RCC 7860 (cell line): ENCODE results near the gene TMEM92.
"Not testable (repeated sequence)": the region's sequence is repeated elsewhere in the genome, so short reads cannot be mapped to it uniquely, and the experiment has no call there.

Experiments used
- DNase-seq: peaks from one replicate; pipeline ENCODE4 v3.0.0-alpha.2; 2015; ENCODE audit warnings: low spot score
- FAIRE-seq: peaks from 2 replicates; lab custom pipeline; 2012; peaks lifted over from hg19 to GRCh38; lab: Jason Lieb, UNC

TMEM92 gene

GRCh38 chr17:50261051-50261915 lies 13.0 kb upstream of the TMEM92 start:
- FAIRE-seq (no peak), DNase-seq (no peak)

- FAIRE-seq = no peak
- DNase-seq = no peak
These were observed 12.1 kb upstream of the TMEM92 start for GRCh38 chr17:50262001-50262794.

DNA sequence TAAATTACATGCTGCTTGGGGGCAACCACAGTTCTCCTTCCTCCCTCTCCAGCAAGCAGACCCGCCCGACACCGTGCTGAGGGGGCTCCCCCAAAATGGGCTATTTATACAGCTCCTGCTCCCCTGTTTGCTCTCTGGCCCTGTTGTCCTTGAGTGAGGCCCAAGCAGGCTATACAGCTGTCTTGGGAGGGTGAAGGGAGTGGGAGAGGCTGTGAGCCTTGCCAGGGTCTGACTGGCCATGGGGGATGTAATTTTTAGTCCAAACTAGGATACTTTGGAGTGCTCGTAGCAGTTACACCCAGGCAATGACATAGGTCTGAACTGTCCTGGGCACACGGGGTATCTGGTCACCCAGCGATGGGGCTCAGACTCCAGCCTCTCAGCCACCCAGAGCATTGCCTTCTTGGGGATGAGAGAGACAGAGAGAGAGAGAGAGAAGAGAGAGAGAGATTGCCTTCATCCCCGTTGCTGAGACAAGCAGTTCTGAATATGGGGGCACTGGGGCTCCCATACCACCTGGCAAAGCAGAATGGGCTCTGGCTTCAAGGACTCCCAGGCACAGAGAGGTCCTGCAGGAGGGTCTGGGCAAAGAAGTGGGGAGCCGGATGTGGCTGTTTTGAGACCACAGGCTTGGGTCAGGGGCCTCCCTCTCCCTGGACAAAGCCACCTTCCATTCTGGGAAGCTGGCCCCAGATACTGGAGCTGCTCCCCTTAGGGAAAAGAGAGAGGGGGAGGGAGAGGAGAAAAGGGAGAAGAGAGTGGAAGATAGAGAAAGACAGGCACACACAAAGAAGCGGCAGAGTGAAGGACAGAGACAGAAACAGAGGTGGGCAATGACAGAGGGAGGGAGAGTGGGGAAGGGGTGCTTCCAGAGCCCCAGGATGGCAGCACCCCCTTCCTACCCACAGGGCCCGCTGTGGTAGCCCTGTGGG lies 10.7 kb upstream of the TMEM92 start:
- no peak for DNase-seq
- no peak for FAIRE-seq

DNA sequence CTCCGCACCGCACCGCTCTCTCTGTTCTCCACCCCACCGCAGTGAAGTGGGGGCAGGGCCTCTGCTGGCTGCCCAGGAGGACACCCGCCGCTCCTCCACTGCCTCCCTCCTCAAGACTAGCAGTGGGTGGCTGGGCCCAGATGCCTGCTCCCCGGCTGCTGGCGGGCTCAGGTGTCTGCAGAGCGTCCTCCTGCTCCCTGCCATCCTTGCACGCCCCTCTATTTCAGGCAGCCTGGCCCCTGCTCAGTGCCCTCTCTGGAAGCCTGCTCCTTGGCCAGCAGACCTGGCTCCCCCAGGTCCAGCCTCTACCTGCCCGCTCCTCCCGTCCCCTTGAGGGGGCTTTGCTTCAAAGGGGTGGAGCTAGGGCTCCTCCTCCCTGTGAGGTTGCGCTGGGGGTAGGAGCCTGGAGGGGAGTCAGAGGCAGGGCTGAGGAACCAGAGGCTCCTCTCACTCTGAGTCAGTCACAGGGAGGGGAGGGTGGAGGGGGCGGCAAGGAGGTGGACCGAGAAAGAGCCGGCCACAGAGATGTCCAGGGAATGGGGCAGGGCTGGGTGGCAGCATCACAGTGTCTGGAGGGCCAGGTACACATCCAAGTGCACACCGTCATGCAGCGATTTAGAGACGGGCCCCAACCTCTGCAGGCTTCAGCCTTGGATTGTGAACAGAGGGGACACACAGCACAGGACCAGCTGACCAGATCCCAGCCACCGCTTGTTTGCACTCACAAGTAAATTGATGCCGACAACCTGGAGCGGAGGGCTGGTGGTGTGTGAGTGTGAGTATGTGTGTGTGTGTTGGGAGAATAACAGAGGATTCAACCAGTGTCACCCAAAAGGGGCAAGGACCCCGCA lies 9.8 kb upstream of the TMEM92 start:
- FAIRE-seq = no peak
- DNase-seq = no peak

- no peak for DNase-seq
- no peak for FAIRE-seq
These were observed 9.1 kb upstream of the TMEM92 start for GRCh38 chr17:50265212-50265611.

DNA sequence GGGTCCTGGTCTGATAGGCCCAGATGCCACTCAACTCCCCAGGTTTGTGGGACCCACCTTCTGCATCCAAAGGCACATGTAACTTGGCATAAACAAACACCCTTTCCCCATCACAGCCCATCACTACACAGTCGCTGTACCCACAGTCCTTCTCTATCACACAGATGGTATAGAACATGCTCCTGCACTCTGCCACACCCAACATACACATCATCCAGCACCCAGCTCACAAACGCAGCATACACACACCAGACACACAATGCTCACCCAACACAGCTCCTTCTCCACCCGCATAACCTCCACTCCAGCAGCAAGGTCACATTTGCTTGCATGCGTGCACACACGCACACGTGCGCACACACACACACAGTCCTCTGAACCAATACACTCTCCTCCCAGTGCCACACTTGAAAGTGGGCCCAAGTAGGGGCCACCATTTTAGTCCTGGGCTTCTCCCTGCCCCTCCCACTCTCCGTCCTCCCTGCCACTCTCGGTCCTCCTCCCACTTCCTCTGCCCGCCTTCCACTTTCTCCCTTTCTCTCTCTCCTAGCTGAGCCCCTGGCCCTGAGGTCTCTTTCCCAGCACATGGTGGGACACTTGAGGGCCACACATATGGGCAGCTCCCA lies 8.5 kb upstream of the TMEM92 start:
- FAIRE-seq (no peak), DNase-seq (no peak)

- FAIRE-seq (no peak), DNase-seq (peak; percentile 59)
These were observed 7.7 kb upstream of the TMEM92 start for GRCh38 chr17:50266384-50267073.

DNA sequence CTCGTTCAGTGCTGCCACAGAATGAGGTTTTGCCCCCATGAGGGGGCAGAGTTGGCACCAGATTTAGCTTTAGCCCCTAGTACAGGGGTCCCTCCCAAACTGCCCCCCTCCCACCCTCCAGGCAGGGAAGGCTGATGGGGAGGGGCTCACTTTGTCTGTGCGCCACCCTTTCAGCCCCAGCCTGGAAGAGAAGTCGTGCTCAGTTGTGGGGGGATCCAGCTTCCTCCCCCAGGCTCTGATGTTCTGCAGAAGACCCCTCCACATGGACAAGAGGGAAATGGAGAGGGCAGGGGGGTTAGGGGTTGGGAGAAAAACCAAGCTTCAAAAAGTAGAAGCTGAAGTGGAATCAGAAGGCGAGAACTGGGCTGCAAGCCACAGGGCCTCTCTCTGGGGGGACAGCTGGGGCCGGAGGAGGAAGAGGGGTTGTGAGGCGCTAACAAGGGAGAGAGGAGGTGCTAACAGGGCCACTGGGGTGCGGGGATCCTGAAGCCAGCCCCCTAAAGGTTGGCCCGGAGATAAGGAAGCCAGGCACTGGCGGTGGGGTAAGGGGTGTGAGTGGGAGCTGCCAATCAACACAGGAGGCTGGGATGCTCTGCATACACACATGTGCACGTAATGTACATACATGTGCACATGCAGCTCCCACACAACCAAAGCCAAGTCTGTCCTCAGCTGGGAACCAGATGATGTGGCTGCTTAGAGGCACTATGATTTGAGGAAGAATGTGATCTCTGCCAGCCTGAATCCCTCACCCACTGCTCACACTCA lies 7.0 kb upstream of the TMEM92 start:
- no peak for DNase-seq
- no peak for FAIRE-seq

GRCh38 chr17:50268026-50268425 lies 6.2 kb upstream of the TMEM92 start:
- FAIRE-seq (no peak), DNase-seq (no peak)

DNA sequence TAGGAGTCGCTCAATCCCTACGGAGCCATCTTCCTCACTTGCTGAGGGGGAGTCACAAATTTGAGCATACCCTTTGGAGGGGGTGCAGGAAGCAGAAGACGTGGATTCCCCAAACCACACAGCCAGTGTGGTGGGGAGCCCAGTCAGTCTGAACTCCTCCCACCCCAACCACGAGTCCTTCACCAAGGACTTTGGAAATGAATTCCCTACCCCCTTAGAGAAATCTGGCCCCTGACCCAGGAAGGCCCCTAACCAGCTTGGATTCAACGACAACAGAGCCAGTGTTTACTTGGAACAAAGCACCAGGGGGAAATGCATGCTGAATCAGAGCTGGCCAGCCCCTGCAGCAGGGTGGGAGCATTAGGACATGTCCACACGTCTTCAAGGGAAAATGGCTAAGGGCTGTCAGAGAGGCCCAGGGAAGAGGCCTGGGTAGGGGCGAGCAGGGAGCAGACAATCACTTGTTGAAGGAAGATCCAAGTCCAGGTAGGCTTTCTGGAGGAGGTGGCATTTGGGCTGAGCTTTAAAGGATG lies 5.5 kb upstream of the TMEM92 start:
- no peak for FAIRE-seq
- DNase-seq = no peak

DNA sequence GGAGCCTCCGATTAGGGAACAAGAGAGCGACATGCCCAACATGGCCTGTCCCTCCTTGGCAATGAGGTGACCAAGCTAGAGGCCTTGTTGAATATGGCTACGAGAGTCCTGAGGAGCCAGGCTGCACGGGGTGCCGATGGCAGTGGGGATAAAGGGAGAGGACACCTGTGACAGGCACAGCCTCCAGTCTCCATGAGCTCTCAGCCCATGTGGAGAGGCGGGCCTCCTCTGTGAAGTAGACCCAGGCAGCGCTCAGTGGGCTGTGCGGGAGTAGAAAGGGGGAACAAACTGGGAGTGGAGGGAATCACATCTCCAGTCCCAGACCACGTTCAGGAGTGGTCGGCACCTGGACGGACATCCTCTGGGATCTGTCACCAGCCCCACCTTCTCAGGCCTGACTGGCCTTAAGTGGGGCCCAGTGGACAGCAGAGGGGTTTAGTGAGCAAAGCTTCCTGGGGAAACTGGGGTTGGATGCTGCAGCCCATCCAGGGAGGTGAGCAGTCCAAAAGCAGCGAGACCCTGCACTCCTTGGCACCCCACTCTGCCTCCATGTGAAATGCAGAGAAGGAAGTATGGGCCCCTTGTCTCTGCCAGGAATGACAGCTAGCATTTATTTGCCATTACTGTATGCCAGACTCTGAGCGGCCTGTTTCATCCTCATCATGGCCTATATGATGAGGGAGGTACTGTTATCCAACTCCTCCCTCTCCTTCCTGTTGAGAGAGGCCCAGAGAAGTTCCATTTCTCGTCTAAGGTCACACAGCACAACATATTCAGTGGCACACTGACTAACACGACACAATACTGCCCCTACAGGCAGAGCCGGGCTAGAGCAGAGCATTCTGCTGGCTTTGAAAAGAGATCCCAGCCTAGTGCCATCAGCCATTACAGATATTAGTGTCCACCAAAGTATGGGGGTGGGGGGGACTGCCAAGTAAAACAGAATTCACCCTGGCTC lies 4.5 kb upstream of the TMEM92 start:
- DNase-seq (peak; percentile 61), FAIRE-seq (peak; percentile 68)

DNA sequence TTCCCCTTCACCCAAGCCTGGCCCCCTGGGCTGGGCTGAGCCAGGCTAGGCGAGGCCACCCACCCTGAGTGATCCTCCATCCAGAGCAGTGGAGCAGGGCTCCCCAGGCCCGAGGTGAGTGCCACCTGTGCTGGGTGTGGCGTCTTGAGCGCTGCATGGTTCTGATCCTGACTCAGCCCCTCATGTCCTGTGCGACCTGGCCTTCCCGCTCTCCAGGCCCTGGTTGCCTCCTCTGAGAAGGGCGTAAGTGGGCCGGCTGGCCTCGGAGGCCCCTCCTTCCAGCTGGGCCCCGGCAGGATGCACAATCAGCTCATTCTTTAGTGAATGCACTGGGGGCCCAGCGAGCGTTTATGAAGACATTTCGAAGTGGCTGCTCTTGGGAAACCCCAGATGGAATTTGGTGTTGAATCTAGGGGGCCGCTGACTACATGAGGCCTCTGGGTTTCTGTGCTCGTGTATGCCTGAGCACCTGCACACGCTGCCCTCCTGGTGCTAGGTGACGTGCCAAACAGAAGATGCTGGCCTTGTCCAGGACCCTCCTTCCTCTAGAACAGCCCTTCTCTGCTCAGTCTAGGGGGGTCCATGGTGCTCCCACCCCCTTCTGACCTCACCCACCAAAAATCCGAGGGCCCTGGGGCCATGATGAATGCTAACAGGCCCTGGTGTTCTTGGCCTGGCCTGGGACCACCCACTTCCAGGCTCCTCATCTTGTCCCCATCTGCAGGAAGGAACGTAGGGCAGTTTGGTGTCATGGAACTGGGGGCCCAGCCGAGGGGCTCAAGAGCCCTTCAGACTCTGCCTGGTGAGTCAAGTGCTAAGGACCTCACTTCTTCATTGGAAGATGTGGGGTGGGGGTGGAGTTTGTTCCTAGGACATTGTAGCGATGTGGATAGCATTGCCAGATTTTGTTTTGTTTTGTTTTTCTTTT lies 3.6 kb upstream of the TMEM92 start:
- FAIRE-seq (no peak), DNase-seq (no peak)

GRCh38 chr17:50271363-50271750 lies 2.9 kb upstream of the TMEM92 start:
- not testable (repeated sequence) for FAIRE-seq, DNase-seq

- FAIRE-seq = no peak
- DNase-seq = no peak
These were observed 2.0 kb upstream of the TMEM92 start for GRCh38 chr17:50272246-50272645.

DNA sequence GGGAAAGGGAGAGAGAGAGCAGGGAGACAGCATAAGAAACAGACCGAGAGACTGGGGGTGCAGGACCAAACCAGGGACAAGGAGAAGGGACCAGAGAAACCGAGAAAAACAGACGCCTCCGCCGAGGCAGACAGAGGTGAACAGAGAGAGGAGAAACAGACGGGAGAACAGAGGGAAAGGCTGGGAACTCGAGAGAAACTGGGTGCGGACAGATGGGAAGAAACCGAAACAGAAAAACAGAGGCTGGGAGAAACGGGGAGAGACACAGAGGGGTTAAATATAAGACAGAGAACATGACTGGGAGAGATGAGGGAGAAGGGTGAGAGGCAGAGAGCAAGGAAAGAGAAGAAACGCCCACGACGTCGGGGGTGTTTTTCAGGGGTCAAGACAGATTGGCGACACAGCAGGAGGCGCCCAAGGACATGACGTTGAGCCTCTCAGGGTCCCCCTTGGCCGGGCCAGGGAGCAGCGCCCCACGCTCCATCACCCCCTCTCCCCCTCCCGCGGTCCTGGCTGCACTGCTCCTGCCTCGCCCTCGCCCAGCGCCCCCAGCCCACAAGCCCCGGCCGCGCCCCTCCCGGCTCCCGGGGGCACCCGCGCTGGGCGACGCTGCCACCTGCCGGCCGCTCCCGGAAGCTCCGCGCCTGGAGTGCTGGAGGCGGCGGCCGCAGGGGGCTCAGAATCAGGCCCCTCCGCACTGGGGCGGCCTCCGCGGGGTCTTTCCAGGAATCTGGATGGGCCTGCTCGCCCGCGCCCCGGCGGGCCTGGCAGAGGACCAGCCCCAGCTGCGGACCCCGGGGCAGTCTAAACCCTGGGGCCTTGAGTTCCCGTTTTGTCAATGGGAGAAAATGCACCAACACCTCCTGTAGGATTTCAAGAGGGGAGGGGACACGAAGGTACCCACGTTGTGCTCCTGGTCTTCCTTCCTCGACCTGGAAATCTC lies 1.3 kb upstream of the TMEM92 start:
- DNase-seq = no peak
- FAIRE-seq = no peak
